ENCODE results near the gene OTOS. TPM values are rescaled to one million over a fixed set of nuclear protein-coding genes. Genes with fewer than 3 reads are reported as not detected.
A peak's percentile ranks its signal among the peaks of the same experiment; 100 is the strongest.

The OTOS gene
- not detected for polyA plus RNA-seq (ENCODE audit: insufficient read length)
- long read RNA-seq, donor 1, partial matches to known transcripts, result 0 of 2 reads
- long read RNA-seq, donor 1, other reads (novel, unspliced or antisense), result 0 of 2 reads
- long read RNA-seq, donor 2, result 0 reads
- long read RNA-seq, donor 3, result 0 reads
- long read RNA-seq, donor 4, result 0 reads
- long read RNA-seq, donor 5, result 0 reads
- long read RNA-seq, donor 6, partial matches to known transcripts, result 0 of 1 reads
- long read RNA-seq, donor 6, other reads (novel, unspliced or antisense), result 0 of 1 reads
- long read RNA-seq, donor 7, result 0 reads
- long read RNA-seq, donor 8, result 0 reads

- no peak for DNase-seq
Measured at GRCh38 chr2:240140511-240140910, at the start of gene OTOS. Gene OTOS, minus strand, starts transcription at chr2:240140658. Its CDS starts 332 bp downstream, at chr2:240140326.

- no peak for DNase-seq
Measured at GRCh38 chr2:240189686-240190085, 49.2 kb upstream of the OTOS start.

- no peak for DNase-seq
Measured at GRCh38 chr2:240187989-240188590, 47.6 kb upstream of the OTOS start.

GRCh38 chr2:240186191-240186725 is 45.8 kb upstream of the OTOS start:
- no peak for DNase-seq

GRCh38 chr2:240184656-240185055 is 44.2 kb upstream of the OTOS start:
- no peak for DNase-seq

- no peak for DNase-seq
Measured at GRCh38 chr2:240183875-240184590, 43.6 kb upstream of the OTOS start.

- DNase-seq, result no peak
Measured at GRCh38 chr2:240183006-240183874, 42.8 kb upstream of the OTOS start.

GRCh38 chr2:240182476-240182875 is 42.0 kb upstream of the OTOS start:
- no peak for DNase-seq

- DNase-seq, result no peak
Measured at GRCh38 chr2:240182001-240182400, 41.5 kb upstream of the OTOS start.

- no peak for DNase-seq
Measured at GRCh38 chr2:240179941-240180666, 39.6 kb upstream of the OTOS start.

GRCh38 chr2:240179186-240179815 is 38.8 kb upstream of the OTOS start:
- DNase-seq, result no peak

GRCh38 chr2:240178564-240178963 is 38.1 kb upstream of the OTOS start:
- no peak for DNase-seq

- no peak for DNase-seq
Measured at GRCh38 chr2:240174496-240174895, 34.0 kb upstream of the OTOS start.

GRCh38 chr2:240172071-240172895 is 31.8 kb upstream of the OTOS start:
- DNase-seq, result no peak

- no peak for DNase-seq
Measured at GRCh38 chr2:240170883-240171282, 30.4 kb upstream of the OTOS start.

- DNase-seq, result peak; percentile 30
Measured at GRCh38 chr2:240170354-240170735, 29.9 kb upstream of the OTOS start.

GRCh38 chr2:240169486-240170353 is 29.3 kb upstream of the OTOS start:
- DNase-seq, result no peak

- no peak for DNase-seq
Measured at GRCh38 chr2:240168546-240169361, 28.3 kb upstream of the OTOS start.

Data from left kidney (tissue), 8 donors.